ENCODE measurements around the gene GRM1. TPM values are rescaled to one million over a fixed set of nuclear protein-coding genes. Genes with fewer than 3 reads are reported as not detected.

GRM1 gene
- total and polyA plus RNA-seq, 2 of the 4 experiments (the other 2 are of a cell fraction): not detected

- no peak overlapping the region for H4K5ac ChIP-seq (ENCODE audit: low read depth, low read length)
- H2AK9ac ChIP-seq (replicated peaks; ENCODE audit: low read depth, low read length, poor library complexity): no peak overlapping the region
- no peak overlapping the region for H3K56ac ChIP-seq (ENCODE audit: extremely low read depth, insufficient read depth, low read length)
- H2AK5ac ChIP-seq (ENCODE audit: low read depth, low read length): no peak overlapping the region
- ATAC-seq (ENCODE audit: low read depth) (no peak), DNase-seq (no peak)
- H3K18ac ChIP-seq (ENCODE audit: low read depth, low read length): no peak overlapping the region
- no peak overlapping the region for H4K91ac ChIP-seq (ENCODE audit: insufficient read depth, low read depth, low read length)
- H2BK20ac ChIP-seq (ENCODE audit: low read depth, low read length): no peak overlapping the region
- CTCF ChIA-PET: no interaction called here
- no peaks in the 10 kb centered on the region for H4K20me1 ChIP-seq (ENCODE audit: insufficient read depth, low read length)
- H2AFZ ChIP-seq (replicated peaks; ENCODE audit: low read length, poor library complexity): no peak overlapping the region
- no CpG with 5 or more reads among the region's 2 CpGs for WGBS, 2 experiments (ENCODE audit: extremely low coverage in 2 of 2, insufficient read length in 1 of 2)
- intact Hi-C loops (cut with micrococcal nuclease): no loop called here
- no peaks in the 10 kb centered on the region for H3K36me3 ChIP-seq (ENCODE audit: control insufficient read depth, insufficient read depth, low read length)
- no peak overlapping the region for H3K4me3 ChIP-seq (ENCODE audit: insufficient read depth, low read depth, low read length)
- H3K9me3 ChIP-seq (ENCODE audit: control insufficient read depth, insufficient read depth, low read length): no peaks in the 10 kb centered on the region
- no peaks in the 10 kb centered on the region for H3K9me1 ChIP-seq (ENCODE audit: insufficient read depth, low read length)
- no peaks in the 10 kb centered on the region for H3K4me1 ChIP-seq (ENCODE audit: control insufficient read depth, insufficient read depth, low read length)
- H2BK5ac ChIP-seq (ENCODE audit: low read depth, low read length, poor library complexity, severe bottlenecking): no peak overlapping the region
- no peak overlapping the region for H3K4me2 ChIP-seq (ENCODE audit: low read depth, low read length)
- no peak overlapping the region for H4K8ac ChIP-seq (ENCODE audit: low read depth in 2 of 2, low read length in 2 of 2)
- H3K4ac ChIP-seq (ENCODE audit: low read depth, low read length): no peak overlapping the region
- dilution Hi-C loops (cut with HindIII; ENCODE audit: low sequenced_read_pairs, unreplicated experiment): no loop called here
- TF ChIP-seq POLR2A (IDR thresholded peaks at IDR 0.05; ENCODE audit: low read depth, low read length) (no peak), BHLHE40 (IDR thresholded peaks at IDR 0.05; ENCODE audit: low read depth, low read length) (no peak), RAD21 (IDR thresholded peaks at IDR 0.05; ENCODE audit: low read length) (no peak), RCOR1 (IDR thresholded peaks at IDR 0.05; ENCODE audit: insufficient replicate concordance, low read length) (no peak), MAFK (IDR thresholded peaks at IDR 0.05; ENCODE audit: low read depth, low read length) (no peak), MXI1 (IDR thresholded peaks at IDR 0.05; ENCODE audit: borderline replicate concordance, low read depth, low read length) (no peak), USF2 (IDR thresholded peaks at IDR 0.05; ENCODE audit: low read depth, low read length) (no peak), RFX5 (IDR thresholded peaks at IDR 0.05; ENCODE audit: low read depth, low read length) (no peak), SMC3 (IDR thresholded peaks at IDR 0.05; ENCODE audit: low read depth, low read length) (no peak), NFE2L2 (IDR thresholded peaks at IDR 0.05; ENCODE audit: low read depth, low read length) (no peak), CHD1 (IDR thresholded peaks at IDR 0.05; ENCODE audit: low read depth, low read length) (no peak), MAZ (IDR thresholded peaks at IDR 0.05; ENCODE audit: borderline replicate concordance, low read depth, low read length) (no peak), FOS (IDR thresholded peaks at IDR 0.05; ENCODE audit: low read depth, low read length) (no peak), CEBPB (IDR thresholded peaks at IDR 0.05; ENCODE audit: low read depth, low read length) (no peak)
- TF ChIP-seq, protein P1, sequence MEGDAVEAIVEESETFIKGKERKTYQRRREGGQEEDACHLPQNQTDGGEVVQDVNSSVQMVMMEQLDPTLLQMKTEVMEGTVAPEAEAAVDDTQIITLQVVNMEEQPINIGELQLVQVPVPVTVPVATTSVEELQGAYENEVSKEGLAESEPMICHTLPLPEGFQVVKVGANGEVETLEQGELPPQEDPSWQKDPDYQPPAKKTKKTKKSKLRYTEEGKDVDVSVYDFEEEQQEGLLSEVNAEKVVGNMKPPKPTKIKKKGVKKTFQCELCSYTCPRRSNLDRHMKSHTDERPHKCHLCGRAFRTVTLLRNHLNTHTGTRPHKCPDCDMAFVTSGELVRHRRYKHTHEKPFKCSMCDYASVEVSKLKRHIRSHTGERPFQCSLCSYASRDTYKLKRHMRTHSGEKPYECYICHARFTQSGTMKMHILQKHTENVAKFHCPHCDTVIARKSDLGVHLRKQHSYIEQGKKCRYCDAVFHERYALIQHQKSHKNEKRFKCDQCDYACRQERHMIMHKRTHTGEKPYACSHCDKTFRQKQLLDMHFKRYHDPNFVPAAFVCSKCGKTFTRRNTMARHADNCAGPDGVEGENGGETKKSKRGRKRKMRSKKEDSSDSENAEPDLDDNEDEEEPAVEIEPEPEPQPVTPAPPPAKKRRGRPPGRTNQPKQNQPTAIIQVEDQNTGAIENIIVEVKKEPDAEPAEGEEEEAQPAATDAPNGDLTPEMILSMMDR (conservative IDR thresholded peaks at IDR 0.05; ENCODE audit: low read depth, low read length): no peak
- TF ChIP-seq, protein P2, sequence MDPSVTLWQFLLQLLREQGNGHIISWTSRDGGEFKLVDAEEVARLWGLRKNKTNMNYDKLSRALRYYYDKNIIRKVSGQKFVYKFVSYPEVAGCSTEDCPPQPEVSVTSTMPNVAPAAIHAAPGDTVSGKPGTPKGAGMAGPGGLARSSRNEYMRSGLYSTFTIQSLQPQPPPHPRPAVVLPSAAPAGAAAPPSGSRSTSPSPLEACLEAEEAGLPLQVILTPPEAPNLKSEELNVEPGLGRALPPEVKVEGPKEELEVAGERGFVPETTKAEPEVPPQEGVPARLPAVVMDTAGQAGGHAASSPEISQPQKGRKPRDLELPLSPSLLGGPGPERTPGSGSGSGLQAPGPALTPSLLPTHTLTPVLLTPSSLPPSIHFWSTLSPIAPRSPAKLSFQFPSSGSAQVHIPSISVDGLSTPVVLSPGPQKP (IDR thresholded peaks at IDR 0.05; ENCODE audit: borderline replicate concordance, low read depth, low read length): no peak
- H3K9ac ChIP-seq (ENCODE audit: low read depth, low read length): no peak overlapping the region
- no peaks in the 10 kb centered on the region for H3K79me1 ChIP-seq (ENCODE audit: low read depth in 1 of 2, low read length in 2 of 2)
- no peak overlapping the region for H2BK120ac ChIP-seq (ENCODE audit: low read depth, low read length)
- BruUV-seq (replicated peaks): no TSS peak
- POLR2A ChIA-PET (ENCODE audit: unreplicated experiment): no interaction called here
- H2BK15ac ChIP-seq (ENCODE audit: low read depth, low read length): no peak overlapping the region
- in situ Hi-C loops (cut with MboI; ENCODE audit: low sequenced_read_pairs): no loop called here
- H3K27ac ChIP-seq (ENCODE audit: insufficient read depth, low read length): no peak overlapping the region
- no peak overlapping the region for H3K23ac ChIP-seq (ENCODE audit: low read depth, low read length)
- no peaks in the 10 kb centered on the region for H3K27me3 ChIP-seq (ENCODE audit: control insufficient read depth, insufficient read depth, low read length)
- H3K14ac ChIP-seq (replicated peaks; ENCODE audit: low read depth, low read length): no peak overlapping the region
Measured at GRCh38 chr6:146240807-146241206, 211.9 kb downstream of the GRM1 start.

Measured in IMR-90 (cell line).